ENCODE measurements around the gene TEX53. TPM values are rescaled to one million over a fixed set of nuclear protein-coding genes. Genes with fewer than 3 reads are reported as not detected.

The TEX53 gene
- total RNA-seq, 1 donor from 2014 or later = not detected

DNA sequence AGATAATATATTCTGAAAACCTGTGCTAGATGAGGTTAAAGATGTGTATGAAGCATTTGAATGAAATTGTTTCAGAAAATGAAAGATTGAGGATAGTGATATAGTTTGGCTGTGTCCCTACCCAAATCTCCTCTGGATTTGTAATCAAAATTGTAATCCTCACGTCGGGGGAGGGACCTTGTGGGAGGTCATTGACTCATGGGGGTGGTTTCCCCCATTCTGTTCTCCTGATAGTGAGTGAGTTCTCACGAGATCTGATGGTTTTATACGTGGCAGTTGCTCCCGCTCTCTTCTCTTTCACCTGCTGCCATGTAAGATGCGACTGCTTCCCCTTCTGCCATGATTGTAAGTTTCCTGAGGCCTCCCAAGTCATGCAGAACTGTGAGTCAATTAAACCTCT, 26.4 kb upstream of the TEX53 start:
- no peak overlapping the region for H3K27ac ChIP-seq
- intact Hi-C loops (cut with DNase I) = loop anchor here (5.0 kb wide), 1 partner anchor 838 kb away; no protein-coding TSS in a partner anchor
- H3K4me1 ChIP-seq = no peaks in the 10 kb centered on the region
- no peak overlapping the region for H3K4me3 ChIP-seq
- no peaks in the 10 kb centered on the region for H3K36me3 ChIP-seq
- H3K9me3 ChIP-seq = no peaks in the 10 kb centered on the region
- TF ChIP-seq, protein P1, sequence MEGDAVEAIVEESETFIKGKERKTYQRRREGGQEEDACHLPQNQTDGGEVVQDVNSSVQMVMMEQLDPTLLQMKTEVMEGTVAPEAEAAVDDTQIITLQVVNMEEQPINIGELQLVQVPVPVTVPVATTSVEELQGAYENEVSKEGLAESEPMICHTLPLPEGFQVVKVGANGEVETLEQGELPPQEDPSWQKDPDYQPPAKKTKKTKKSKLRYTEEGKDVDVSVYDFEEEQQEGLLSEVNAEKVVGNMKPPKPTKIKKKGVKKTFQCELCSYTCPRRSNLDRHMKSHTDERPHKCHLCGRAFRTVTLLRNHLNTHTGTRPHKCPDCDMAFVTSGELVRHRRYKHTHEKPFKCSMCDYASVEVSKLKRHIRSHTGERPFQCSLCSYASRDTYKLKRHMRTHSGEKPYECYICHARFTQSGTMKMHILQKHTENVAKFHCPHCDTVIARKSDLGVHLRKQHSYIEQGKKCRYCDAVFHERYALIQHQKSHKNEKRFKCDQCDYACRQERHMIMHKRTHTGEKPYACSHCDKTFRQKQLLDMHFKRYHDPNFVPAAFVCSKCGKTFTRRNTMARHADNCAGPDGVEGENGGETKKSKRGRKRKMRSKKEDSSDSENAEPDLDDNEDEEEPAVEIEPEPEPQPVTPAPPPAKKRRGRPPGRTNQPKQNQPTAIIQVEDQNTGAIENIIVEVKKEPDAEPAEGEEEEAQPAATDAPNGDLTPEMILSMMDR (IDR thresholded peaks at IDR 0.05) = no peak
- no peaks in the 10 kb centered on the region for H3K27me3 ChIP-seq
- no peak for DNase-seq (ENCODE audit: low spot score in 2 of 2)

GRCh38 chr9:114682846-114683245, 25.2 kb upstream of the TEX53 start:
- no peak overlapping the region for H3K27ac ChIP-seq
- H3K4me1 ChIP-seq = no peaks in the 10 kb centered on the region
- H3K27me3 ChIP-seq = no peaks in the 10 kb centered on the region
- TF ChIP-seq, protein P1 (IDR thresholded peaks at IDR 0.05) = no peak
- intact Hi-C loops (cut with DNase I) = loop anchor here (2.0 to 5.0 kb wide), 2 partner anchors 330 to 839 kb away; no protein-coding TSS in a partner anchor
- no peaks in the 10 kb centered on the region for H3K36me3 ChIP-seq
- no peaks in the 10 kb centered on the region for H3K9me3 ChIP-seq
- no peak overlapping the region for H3K4me3 ChIP-seq
- no peak for DNase-seq (ENCODE audit: low spot score in 2 of 2)

GRCh38 chr9:114681594-114682332, 24.2 kb upstream of the TEX53 start, which contains the start of gene TEX48:
TSS of gene TEX48 (minus strand) at chr9:114682192. CDS start at chr9:114671723, 10,469 bp downstream.
- TF ChIP-seq, protein P1 (IDR thresholded peaks at IDR 0.05) = peak; percentile 40 to 58 (median 43)
- Histone ChIP-seq H3K27ac (no peak within 1 kb of the TSS), H3K36me3 (no peaks in the 10 kb centered on the region), H3K4me1 (peaks cover 0 to 4% of the 10 kb centered on the region in 2 donors), H3K9me3 (no peaks in the 10 kb centered on the region), H3K4me3 (no peak within 1 kb of the TSS), H3K27me3 (no peaks in the 10 kb centered on the region)
- DNase-seq (ENCODE audit: low spot score in 2 of 2) = peak in 1 of 2 donors; percentile 67
- intact Hi-C loops (cut with DNase I) = loop anchor here (2.0 to 5.0 kb wide), 2 partner anchors 331 to 841 kb away; no protein-coding TSS in a partner anchor

GRCh38 chr9:114680259-114681001, 22.8 kb upstream of the TEX53 start:
- Histone ChIP-seq H3K4me3 (no peak overlapping the region), H3K36me3 (no peaks in the 10 kb centered on the region), H3K27ac (no peak overlapping the region), H3K9me3 (no peaks in the 10 kb centered on the region), H3K27me3 (no peaks in the 10 kb centered on the region), H3K4me1 (peaks cover 0 to 4% of the 10 kb centered on the region in 2 donors)
- TF ChIP-seq, protein P1 (IDR thresholded peaks at IDR 0.05) = no peak
- no peak for DNase-seq (ENCODE audit: low spot score in 2 of 2)
- intact Hi-C loops (cut with DNase I) = loop anchor here (5.0 kb wide), 1 partner anchor 842 kb away; no protein-coding TSS in a partner anchor

DNA sequence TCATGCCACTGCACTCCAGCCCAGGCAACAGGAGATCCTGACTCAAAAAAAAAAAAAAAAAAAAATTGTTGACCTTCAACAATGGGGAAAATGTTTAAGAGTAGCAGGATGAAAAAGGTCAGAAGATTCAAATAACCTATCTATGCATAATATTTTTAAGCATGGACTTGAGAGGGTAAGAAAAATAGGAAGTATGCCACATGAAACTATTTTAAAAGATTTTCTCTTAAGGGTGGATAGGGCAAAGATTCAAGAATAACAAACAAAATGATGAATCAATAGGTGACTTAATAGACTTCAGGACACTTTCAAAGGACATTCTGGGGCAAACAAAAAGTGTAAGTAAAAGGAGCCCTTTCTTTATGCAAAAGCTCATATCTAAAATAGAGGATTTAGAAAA, 21.2 kb upstream of the TEX53 start:
- no peak overlapping the region for H3K4me3 ChIP-seq
- TF ChIP-seq, protein P1 (IDR thresholded peaks at IDR 0.05) = no peak
- intact Hi-C loops (cut with DNase I) = no loop called here
- peaks cover 0 to 4% of the 10 kb centered on the region in 2 donors for H3K4me1 ChIP-seq
- H3K27me3 ChIP-seq = no peaks in the 10 kb centered on the region
- no peaks in the 10 kb centered on the region for H3K36me3 ChIP-seq
- H3K27ac ChIP-seq = no peak overlapping the region
- no peak for DNase-seq (ENCODE audit: low spot score in 2 of 2)
- no peaks in the 10 kb centered on the region for H3K9me3 ChIP-seq
